ENCODE results near the gene TLE1. TPM values are rescaled to one million over a fixed set of nuclear protein-coding genes. Genes with fewer than 3 reads are reported as not detected.
"Not testable (repeated sequence)": the region's sequence is repeated elsewhere in the genome, so short reads cannot be mapped to it uniquely, and the experiment has no call there.

Gene TLE1
- total RNA-seq, 1 experiment from 2014 or later, result 13.6 TPM

GRCh38 chr9:81606261-81606660 is 83.1 kb downstream of the TLE1 start:
- DNase-seq (ENCODE audit: low spot score); in situ Hi-C loops (cut with HindIII; ENCODE audit: low sequenced_read_pairs): not testable (repeated sequence)

GRCh38 chr9:81605170-81605670 is 84.1 kb downstream of the TLE1 start:
- in situ Hi-C loops (cut with HindIII; ENCODE audit: low sequenced_read_pairs), result no loop called here
- DNase-seq (ENCODE audit: low spot score), result no peak

DNA sequence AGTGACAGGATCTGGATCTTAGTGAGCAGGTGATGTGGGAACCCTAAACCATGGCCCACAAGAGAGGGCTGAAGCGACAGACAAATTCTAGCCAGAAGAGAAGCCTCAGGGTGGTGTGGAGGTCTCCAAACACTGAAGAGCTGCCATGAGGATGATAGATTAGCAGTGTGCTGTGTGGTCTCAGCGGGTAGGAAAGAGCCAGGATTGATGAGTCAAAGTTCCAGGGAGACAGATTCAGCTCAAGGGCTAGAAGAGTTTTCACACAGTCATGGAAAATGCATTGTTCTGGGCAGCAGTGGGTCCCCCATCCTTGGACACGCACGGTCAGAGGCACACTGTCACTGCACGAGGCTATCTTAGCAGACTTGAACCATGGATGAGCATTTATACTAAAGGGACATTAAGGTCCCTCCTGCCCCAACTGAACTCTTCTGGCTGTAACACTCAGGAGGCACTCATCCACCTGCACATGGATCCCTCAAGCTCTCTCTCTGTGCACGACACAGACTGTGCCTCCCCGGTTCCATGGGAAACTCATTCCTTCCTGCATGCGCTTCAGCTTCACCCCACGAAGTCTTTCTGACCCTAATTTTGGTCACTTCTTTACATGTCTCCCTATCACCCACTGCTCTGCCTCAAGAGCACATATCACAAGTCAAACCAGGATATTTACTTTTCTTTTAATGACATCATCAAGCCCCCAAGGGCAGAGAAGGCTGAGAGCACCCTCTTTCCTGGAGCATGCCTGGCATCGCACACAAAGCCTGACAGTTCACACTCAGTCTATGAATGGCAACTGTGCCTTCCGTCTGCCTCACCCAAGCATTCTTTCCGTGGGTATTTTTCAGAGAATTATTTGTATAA is 84.8 kb downstream of the TLE1 start:
- in situ Hi-C loops (cut with HindIII; ENCODE audit: low sequenced_read_pairs), result no loop called here
- no peak for DNase-seq (ENCODE audit: low spot score)

- in situ Hi-C loops (cut with HindIII; ENCODE audit: low sequenced_read_pairs), result no loop called here
- no peak for DNase-seq (ENCODE audit: low spot score)
Measured at GRCh38 chr9:81602887-81603680, 86.3 kb downstream of the TLE1 start.

DNA sequence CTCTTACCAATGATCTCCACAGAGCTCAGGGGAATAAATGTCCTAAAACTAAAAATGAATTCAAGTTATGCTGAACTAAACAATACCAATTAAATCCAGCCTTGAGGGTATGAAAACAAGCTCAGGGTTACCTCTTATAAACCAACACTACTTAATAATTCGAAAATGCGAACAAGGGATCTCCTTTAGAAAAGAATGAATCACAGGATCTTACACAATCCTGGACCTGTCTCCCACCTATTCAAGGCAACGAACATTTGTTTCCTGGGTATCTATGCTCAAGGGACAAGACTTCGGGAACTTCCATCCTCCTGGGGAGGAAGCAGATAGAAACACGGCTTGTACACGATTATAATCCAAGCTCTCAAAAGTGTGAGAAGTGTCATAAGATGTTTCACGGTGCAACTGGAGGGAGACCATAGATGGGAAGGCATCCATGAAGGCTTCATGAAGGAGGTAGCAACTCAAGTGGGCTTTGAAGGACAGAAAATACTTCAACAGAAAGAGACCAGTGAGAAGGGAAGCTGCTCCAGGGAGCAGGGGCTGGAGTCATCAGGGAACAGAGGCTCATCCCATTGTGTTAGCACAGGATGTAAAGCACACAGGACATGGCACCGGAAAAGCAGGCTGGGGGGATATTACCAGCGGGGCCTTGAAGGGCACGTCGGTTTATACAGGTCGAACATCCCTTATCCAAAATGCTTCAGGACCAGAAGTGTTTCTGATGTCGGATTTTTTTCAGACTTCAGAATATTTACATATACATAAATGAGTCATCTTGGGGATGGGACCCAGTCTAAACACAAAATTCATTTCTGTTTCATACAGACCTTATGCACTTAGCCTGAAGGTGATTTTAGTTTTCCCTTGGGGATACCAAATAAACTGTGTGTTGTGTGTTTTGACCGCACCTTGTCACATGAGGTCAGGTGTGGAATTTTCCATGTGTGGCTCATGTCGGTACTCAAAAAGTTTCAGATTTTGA is 87.4 kb downstream of the TLE1 start:
- DNase-seq (ENCODE audit: low spot score), result no peak
- in situ Hi-C loops (cut with HindIII; ENCODE audit: low sequenced_read_pairs), result no loop called here

- in situ Hi-C loops (cut with HindIII; ENCODE audit: low sequenced_read_pairs), result no loop called here
- DNase-seq (ENCODE audit: low spot score), result no peak
Measured at GRCh38 chr9:81600631-81601030, 88.7 kb downstream of the TLE1 start.

DNA sequence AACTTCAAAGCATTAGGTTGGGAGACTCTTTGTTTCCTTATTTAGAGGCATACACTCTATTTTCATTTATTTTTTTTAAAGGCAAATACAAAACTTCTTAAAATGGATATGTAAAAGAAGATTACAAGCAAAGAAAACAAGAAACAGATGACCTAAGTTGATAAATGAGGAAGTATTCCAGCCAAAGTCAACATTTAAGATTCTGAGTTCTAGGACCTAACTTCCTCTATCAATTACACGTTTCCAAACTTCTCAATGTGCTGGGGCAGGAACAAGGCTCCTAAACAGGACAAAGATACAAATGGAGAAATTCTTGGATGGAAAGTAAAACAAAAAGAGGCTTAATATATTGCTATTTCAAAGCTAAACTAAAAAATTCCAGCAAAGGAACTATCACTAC is 89.5 kb downstream of the TLE1 start:
- no peak for DNase-seq (ENCODE audit: low spot score)
- in situ Hi-C loops (cut with HindIII; ENCODE audit: low sequenced_read_pairs), result no loop called here

DNA sequence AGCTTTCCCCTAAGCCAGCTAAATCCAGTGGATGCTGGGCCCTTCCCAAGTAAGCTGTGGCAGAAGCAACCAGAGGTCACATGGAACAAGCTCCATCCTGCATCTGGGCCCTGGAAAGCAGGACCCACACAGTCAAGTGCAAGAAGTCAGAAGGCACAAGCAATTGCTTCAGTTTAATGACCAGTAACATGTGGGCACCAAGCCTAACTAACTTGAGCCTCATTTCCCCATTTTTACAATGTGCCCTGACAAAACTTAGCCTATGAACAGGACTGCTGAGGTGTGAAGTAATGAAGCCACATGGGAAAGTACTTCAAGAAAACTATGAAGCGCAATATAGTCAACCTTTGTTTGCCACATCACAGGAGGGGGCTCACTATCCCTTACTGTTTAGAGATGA is 90.5 kb downstream of the TLE1 start:
- in situ Hi-C loops (cut with HindIII; ENCODE audit: low sequenced_read_pairs), result no loop called here

DNA sequence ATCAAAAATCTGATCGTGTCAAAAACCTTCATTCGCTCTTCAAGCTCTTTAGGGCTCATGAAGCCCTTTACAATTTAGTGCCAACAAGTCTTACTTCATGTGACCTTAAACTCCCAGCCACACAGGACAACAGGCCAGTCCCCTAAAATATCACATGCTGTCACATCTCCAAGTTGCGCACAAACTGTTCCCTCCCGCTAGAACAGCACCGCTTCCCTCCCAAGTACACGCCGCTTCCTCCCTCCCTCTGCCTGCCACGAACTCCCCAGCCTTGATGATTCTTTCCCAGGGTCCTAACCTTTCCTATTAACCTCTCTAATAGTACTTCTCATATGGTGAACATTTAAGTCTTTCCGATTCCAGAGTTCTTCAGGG is 91.2 kb downstream of the TLE1 start:
- in situ Hi-C loops (cut with HindIII; ENCODE audit: low sequenced_read_pairs), result no loop called here

More for the DNA sequence above, 90.5 kb downstream of the TLE1 start:
- no peak for DNase-seq (ENCODE audit: low spot score)

GRCh38 chr9:81597419-81598122 is 91.8 kb downstream of the TLE1 start:
- in situ Hi-C loops (cut with HindIII; ENCODE audit: low sequenced_read_pairs), result no loop called here
- no peak for DNase-seq (ENCODE audit: low spot score)

More for the DNA sequence above, 91.2 kb downstream of the TLE1 start:
- DNase-seq (ENCODE audit: low spot score), result no peak

DNA sequence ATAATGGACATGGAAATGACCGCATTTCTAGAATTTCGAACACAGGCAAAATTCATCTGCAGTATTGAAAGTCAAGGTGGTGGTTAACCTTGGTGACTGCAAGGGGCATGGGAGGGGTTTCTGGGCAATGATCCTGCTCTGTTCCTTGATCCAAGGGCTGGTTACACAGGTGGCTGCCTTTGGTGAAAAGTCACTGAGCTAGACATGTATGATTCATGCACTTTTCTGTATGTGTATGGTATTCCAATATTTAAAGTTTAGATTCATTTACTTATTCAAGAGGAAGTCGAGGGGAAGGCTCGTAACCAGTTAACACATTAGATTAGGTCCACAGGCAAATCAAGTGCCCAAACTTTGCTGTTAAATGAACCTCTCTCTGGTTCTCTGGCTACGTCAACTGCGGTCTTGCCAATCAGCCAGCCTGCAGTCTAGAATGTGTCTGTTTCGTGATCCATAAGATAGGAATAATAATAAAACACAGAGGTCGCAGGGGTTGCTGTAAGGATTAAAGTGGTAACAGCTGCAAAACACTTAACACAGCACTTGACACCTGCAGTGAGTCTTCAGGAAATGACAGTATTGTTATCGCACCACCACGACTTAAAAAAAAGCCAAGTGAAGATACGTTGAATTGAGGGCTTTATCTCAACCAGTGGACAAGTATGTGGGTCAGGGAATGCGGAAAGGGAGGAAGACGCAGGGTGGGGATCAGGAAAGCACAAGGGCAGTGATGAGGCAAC is 92.5 kb downstream of the TLE1 start:
- in situ Hi-C loops (cut with HindIII; ENCODE audit: low sequenced_read_pairs), result no loop called here
- no peak for DNase-seq (ENCODE audit: low spot score)

DNA sequence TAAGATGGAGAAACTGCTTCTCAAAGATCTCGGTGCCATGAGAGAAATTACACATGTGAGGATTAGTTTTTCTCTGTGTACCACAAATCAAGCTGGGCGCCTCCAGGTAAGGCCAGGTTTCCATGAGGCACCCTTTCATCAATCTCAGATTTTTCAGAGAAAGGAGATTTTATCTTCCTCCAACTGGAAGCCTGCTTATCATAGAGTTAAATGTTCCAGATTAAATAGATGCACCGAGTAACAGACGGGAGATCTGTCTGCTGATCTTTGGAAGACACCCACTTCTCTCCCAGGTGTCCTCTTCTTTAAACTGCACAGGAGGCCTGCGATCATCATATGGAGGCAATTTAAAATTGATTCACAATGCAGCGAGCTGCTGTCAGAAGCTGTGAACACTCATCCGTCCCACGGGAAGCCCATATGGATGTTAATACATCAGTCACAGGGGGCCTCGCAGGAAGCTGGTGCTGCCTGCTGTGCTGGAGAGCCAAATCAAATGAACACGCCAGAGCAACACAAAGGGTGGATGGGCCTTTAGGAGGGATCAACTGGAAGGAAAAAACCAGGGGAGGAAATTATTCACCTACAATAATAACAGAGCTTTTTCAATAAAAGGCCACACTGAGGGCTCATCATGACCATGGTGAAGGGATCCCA is 93.3 kb downstream of the TLE1 start:
- peak; percentile 15 for DNase-seq (ENCODE audit: low spot score)

GRCh38 chr9:81595293-81595692 is 94.1 kb downstream of the TLE1 start:
- in situ Hi-C loops (cut with HindIII; ENCODE audit: low sequenced_read_pairs); DNase-seq (ENCODE audit: low spot score): not testable (repeated sequence)

More for the DNA sequence above, 93.3 kb downstream of the TLE1 start:
- in situ Hi-C loops (cut with HindIII; ENCODE audit: low sequenced_read_pairs), result no loop called here

DNA sequence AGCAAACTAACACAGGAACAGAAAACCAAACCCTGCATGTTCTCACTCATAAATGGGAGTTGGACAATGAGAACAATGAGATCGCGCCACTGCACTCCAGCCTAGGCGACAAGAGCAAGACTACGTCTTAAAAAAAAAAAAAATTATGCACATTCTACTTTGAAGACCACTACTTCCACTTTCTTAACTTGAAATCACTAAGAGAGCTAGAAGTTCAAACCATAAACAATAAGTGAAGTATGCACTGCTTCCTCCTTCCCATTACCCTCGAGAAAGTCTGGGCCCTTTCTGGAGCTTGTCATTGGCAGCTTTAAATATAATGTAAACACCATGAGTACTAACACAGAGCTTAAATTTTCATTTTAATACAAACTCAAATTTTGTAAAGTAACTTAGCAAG is 94.9 kb downstream of the TLE1 start:
- DNase-seq (ENCODE audit: low spot score), result no peak
- in situ Hi-C loops (cut with HindIII; ENCODE audit: low sequenced_read_pairs), result no loop called here

- in situ Hi-C loops (cut with HindIII; ENCODE audit: low sequenced_read_pairs), result no loop called here
- no peak for DNase-seq (ENCODE audit: low spot score)
Measured at GRCh38 chr9:81592887-81593266, 96.5 kb downstream of the TLE1 start.

GRCh38 chr9:81591791-81592190 is 97.6 kb downstream of the TLE1 start:
- DNase-seq (ENCODE audit: low spot score), result no peak
- in situ Hi-C loops (cut with HindIII; ENCODE audit: low sequenced_read_pairs), result no loop called here

DNA sequence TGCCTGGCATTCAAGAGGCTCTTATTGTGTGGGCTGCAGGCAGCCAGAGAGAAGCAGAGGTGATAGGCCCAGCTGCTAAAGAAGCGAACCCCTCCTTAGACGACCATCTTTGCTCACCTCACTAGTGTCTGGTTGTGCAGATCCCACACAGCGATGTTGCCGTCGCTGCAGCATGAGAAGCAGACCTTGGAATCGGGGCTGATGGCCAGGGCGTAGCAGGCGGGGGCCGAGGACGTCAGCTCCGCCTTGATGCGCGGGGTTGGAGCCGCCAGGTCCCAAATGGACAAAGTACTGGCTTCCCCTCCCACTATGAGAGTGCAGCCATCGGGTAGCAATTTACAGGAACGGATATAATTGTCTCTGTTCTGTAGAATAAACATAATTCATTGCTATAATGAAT is 98.7 kb downstream of the TLE1 start:
- in situ Hi-C loops (cut with HindIII; ENCODE audit: low sequenced_read_pairs), result no loop called here
- no peak for DNase-seq (ENCODE audit: low spot score)

Data from G401 (cell line).